ENCODE measurements around the gene WFIKKN2. TPM values are rescaled to one million over a fixed set of nuclear protein-coding genes. Genes with fewer than 3 reads are reported as not detected.

Gene WFIKKN2
- total RNA-seq, 1 experiment from 2014 or later, result 0.05 TPM

DNA sequence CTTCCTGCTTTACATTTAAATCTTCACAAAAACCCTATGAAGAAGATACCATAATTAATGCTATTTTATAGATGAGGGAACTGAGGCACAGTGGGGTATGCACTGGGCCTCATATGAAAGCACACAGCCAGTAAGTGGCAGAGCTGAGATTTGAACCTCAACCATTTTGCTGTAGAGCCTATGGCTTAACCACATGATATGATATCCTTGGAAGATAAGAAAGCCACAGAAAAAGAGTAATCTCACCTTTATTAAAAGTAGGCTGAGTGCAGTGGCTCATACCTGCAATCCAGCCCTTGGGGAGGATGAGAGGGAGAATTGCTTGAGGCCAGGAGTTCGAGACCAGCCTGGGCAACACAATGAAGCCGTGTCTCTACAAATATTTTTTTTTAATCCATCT lies 45.8 kb downstream of the WFIKKN2 start:
- RAD21 ChIA-PET (ENCODE audit: low non-redundant PET in 1 of 2, low total read pairs in 2 of 2, uncharacterized antibody in 2 of 2, unreplicated experiment in 2 of 2), result no interaction called here
- no peaks in the 10 kb centered on the region for H3K79me2 ChIP-seq (ENCODE audit: insufficient read depth, low read length)
- no peak overlapping the region for H3K27ac ChIP-seq (ENCODE audit: low read depth, low read length)

More for the DNA sequence above, 45.8 kb downstream of the WFIKKN2 start:
- BruUV-seq (replicated peaks), result no TSS peak
- no peak overlapping the region for H3K4me3 ChIP-seq (replicated peaks in 1 of 2; ENCODE audit: low read depth in 1 of 2, low read length in 2 of 2)
- H3K9me2 ChIP-seq (ENCODE audit: insufficient read depth), result no peaks in the 10 kb centered on the region
- H3K36me3 ChIP-seq (ENCODE audit: control insufficient read depth in 1 of 2, insufficient read depth in 2 of 2, low read length in 2 of 2), result no peaks in the 10 kb centered on the region
- DNase-seq (ENCODE audit: low read depth, low spot score) (no peak), ATAC-seq (no peak)
- H2AFZ ChIP-seq (ENCODE audit: low read depth, low read length, poor library complexity, severe bottlenecking), result no peak overlapping the region
- CTCF ChIA-PET, result no interaction called here
- peaks cover 0 to 13% of the 10 kb centered on the region in 2 experiments; a peak in 1 of 4 replicates for H3K9me3 ChIP-seq (ENCODE audit: control insufficient read depth in 1 of 2, insufficient read depth in 1 of 2, low read depth in 1 of 2, low read length in 2 of 2)
- H4K20me1 ChIP-seq (ENCODE audit: insufficient read depth), result no peaks in the 10 kb centered on the region
- intact Hi-C loops (cut with micrococcal nuclease), result no loop called here
- peaks cover 8 to 22% of the 10 kb centered on the region in 2 experiments; a peak in 3 of 4 replicates for H3K4me1 ChIP-seq (ENCODE audit: control insufficient read depth in 1 of 2, insufficient read depth in 2 of 2, low read length in 2 of 2)
- no peak overlapping the region for H3K4me2 ChIP-seq (ENCODE audit: low read length)
- POLR2A ChIA-PET, result interaction anchor here (2.2 kb wide), 1 partner anchor 15 kb away, joined by 7 read pairs; the partner anchor contains the start of gene TOB1
- H3K27me3 ChIP-seq (ENCODE audit: insufficient read depth, low read length), result no peaks in the 10 kb centered on the region
- H3K9ac ChIP-seq (ENCODE audit: low read length), result no peak overlapping the region
- TF ChIP-seq ELF1 (IDR thresholded peaks at IDR 0.05; ENCODE audit: borderline replicate concordance, low read depth) (no peak), POLR2A (IDR thresholded peaks at IDR 0.05; ENCODE audit: borderline replicate concordance, extremely low read depth, insufficient read depth, insufficient read length) (no peak), SP1 (IDR thresholded peaks at IDR 0.05; ENCODE audit: low read depth) (no peak), FOSL1 (IDR thresholded peaks at IDR 0.05; ENCODE audit: low read depth) (no peak), EGR1 (IDR thresholded peaks at IDR 0.05; ENCODE audit: low read depth) (no peak), ZFX (IDR thresholded peaks at IDR 0.05) (no peak), CBX3 (IDR thresholded peaks at IDR 0.05; ENCODE audit: low read depth) (no peak), EZH2 (IDR thresholded peaks at IDR 0.05) (no peak)
- TF ChIP-seq, protein P1, sequence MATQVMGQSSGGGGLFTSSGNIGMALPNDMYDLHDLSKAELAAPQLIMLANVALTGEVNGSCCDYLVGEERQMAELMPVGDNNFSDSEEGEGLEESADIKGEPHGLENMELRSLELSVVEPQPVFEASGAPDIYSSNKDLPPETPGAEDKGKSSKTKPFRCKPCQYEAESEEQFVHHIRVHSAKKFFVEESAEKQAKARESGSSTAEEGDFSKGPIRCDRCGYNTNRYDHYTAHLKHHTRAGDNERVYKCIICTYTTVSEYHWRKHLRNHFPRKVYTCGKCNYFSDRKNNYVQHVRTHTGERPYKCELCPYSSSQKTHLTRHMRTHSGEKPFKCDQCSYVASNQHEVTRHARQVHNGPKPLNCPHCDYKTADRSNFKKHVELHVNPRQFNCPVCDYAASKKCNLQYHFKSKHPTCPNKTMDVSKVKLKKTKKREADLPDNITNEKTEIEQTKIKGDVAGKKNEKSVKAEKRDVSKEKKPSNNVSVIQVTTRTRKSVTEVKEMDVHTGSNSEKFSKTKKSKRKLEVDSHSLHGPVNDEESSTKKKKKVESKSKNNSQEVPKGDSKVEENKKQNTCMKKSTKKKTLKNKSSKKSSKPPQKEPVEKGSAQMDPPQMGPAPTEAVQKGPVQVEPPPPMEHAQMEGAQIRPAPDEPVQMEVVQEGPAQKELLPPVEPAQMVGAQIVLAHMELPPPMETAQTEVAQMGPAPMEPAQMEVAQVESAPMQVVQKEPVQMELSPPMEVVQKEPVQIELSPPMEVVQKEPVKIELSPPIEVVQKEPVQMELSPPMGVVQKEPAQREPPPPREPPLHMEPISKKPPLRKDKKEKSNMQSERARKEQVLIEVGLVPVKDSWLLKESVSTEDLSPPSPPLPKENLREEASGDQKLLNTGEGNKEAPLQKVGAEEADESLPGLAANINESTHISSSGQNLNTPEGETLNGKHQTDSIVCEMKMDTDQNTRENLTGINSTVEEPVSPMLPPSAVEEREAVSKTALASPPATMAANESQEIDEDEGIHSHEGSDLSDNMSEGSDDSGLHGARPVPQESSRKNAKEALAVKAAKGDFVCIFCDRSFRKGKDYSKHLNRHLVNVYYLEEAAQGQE (IDR thresholded peaks at IDR 0.05; ENCODE audit: low read depth), result no peak
- TF ChIP-seq, protein P2, sequence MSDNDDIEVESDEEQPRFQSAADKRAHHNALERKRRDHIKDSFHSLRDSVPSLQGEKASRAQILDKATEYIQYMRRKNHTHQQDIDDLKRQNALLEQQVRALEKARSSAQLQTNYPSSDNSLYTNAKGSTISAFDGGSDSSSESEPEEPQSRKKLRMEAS (IDR thresholded peaks at IDR 0.05), result no peak
